Endodermal cell (in vitro differentiated cells): Measurements from ENCODE around the gene DCD. TPM values are rescaled to one million over a fixed set of nuclear protein-coding genes. Genes with fewer than 3 reads are reported as not detected.
A peak's percentile ranks its signal among the peaks of the same experiment; 100 is the strongest.

ENCODE experiments used
- DNase-seq: peaks from one replicate; pipeline ENCODE4 v3.0.0-alpha.2; 2017
- H3K27ac ChIP-seq: 2 replicates; pipeline ENCODE4 v1.5.1; 2013; ENCODE audit warnings: mild to moderate bottlenecking, low read depth, low read length, moderate library complexity
- H3K27me3 ChIP-seq: 2 replicates; pipeline ENCODE4 v1.6.1; 2013; ENCODE audit warnings: mild to moderate bottlenecking, low read length, moderate library complexity; ENCODE audit not compliant: insufficient read depth, control insufficient read depth, poor library complexity, severe bottlenecking
- H3K36me3 ChIP-seq: 2 replicates; pipeline ENCODE4 v1.7.0; 2013; ENCODE audit warnings: mild to moderate bottlenecking, low read length, moderate library complexity; ENCODE audit not compliant: control insufficient read depth, insufficient read depth
- H3K4me1 ChIP-seq: one replicate; pipeline ENCODE4 v1.7.0; 2013; ENCODE audit warnings: low read length; ENCODE audit not compliant: control insufficient read depth, insufficient read depth
- H3K4me3 ChIP-seq: 2 replicates; pipeline ENCODE4 v1.5.1; 2013; ENCODE audit warnings: mild to moderate bottlenecking, low read length, moderate library complexity
- H3K9ac ChIP-seq: 2 replicates; pipeline ENCODE4 v1.6.1; 2013; ENCODE audit warnings: mild to moderate bottlenecking, low read length, moderate library complexity; ENCODE audit not compliant: poor library complexity, severe bottlenecking; ENCODE audit errors: extremely low read depth
- H3K9me3 ChIP-seq: 2 replicates; pipeline ENCODE4 v1.6.1; 2013; ENCODE audit warnings: mild to moderate bottlenecking, low read length, moderate library complexity; ENCODE audit not compliant: control insufficient read depth
- H3K27ac Mint-ChIP-seq: 2 replicates; pipeline ENCODE4 v1.8.0; 2020; ENCODE audit warnings: mixed read lengths
- H3K27me3 Mint-ChIP-seq: 2 replicates; pipeline ENCODE4 v1.8.0; 2021; ENCODE audit warnings: mild to moderate bottlenecking, mixed read lengths; ENCODE audit not compliant: insufficient read depth
- H3K36me3 Mint-ChIP-seq: 2 replicates; pipeline ENCODE4 v1.8.0; 2020; ENCODE audit warnings: low read depth, mixed read lengths
- H3K4me1 Mint-ChIP-seq: 2 replicates; pipeline ENCODE4 v1.8.0; 2020; ENCODE audit warnings: mixed read lengths
- H3K4me3 Mint-ChIP-seq: 2 replicates; pipeline ENCODE4 v1.8.0; 2020; ENCODE audit warnings: mild to moderate bottlenecking, moderate library complexity, mixed read lengths
- H3K9me3 Mint-ChIP-seq: 2 replicates; pipeline ENCODE4 v1.8.0; 2020; ENCODE audit warnings: mild to moderate bottlenecking, mixed read lengths
- CTCF ChIP-seq: fragments of 200-600 bp; sonication (generic); conservative IDR thresholded peaks from 2 replicates; pipeline ENCODE4 v1.5.0; 2021; ENCODE audit warnings: antibody characterized with exemption, mild to moderate bottlenecking
- WGBS, 2 experiments: methylation state at CpG; one replicate each; pipeline versions ENCODE4 v1.1.5 to v1.1.7; 2013; ENCODE audit warnings: missing lambda C conversion rate in 2 of 2, mixed read lengths in 1 of 2; ENCODE audit not compliant: insufficient coverage in 1 of 2, insufficient read length in 1 of 2; 5-methylcytosine and 5-hydroxymethylcytosine counted together
- total RNA-seq, 2 donors: library from RNA; stranded (reverse); fragmentation: NEBNext Ultra II Directional in 1 of 2; extraction: Animal tissue kit (Norgen Biotek cat#: 25700) in 1 of 2; gene quantifications; 2 replicates in 1 of 2; 3 replicates in 1 of 2; pipeline ENCODE4 v1.2.1, GENCODE V29; 2021

DCD gene
- total RNA-seq, 2 donors from 2014 or later = not detected

- Mint-ChIP-seq H3K36me3 (no peaks in the 10 kb centered on the region), H3K9me3 (no peaks in the 10 kb centered on the region), H3K27ac (no peak overlapping the region), H3K4me1 (peaks cover 18% of the 10 kb centered on the region), H3K27me3 (peaks cover 62% of the 10 kb centered on the region), H3K4me3 (no peak overlapping the region)
- peaks cover 31% of the 10 kb centered on the region for H3K27me3 ChIP-seq
- H3K9me3 ChIP-seq = no peaks in the 10 kb centered on the region
- H3K36me3 ChIP-seq = no peaks in the 10 kb centered on the region
- DNase-seq = peak; percentile 96
- no peak overlapping the region for H3K9ac ChIP-seq
- no peak overlapping the region for H3K4me3 ChIP-seq
- peaks cover 8% of the 10 kb centered on the region for H3K4me1 ChIP-seq
- WGBS, 2 experiments = 49 to 63% methylated on average over 2 to 3 of the region's 3 CpGs
- peak; percentile 92 for TF ChIP-seq CTCF
- H3K27ac ChIP-seq = no peak overlapping the region
Observed at GRCh38 chr12:54596526-54596946, 51.6 kb downstream of the DCD start.

- Mint-ChIP-seq H3K36me3 (no peaks in the 10 kb centered on the region), H3K9me3 (no peaks in the 10 kb centered on the region), H3K27ac (no peak overlapping the region), H3K27me3 (peaks cover 65% of the 10 kb centered on the region), H3K4me1 (peaks cover 29% of the 10 kb centered on the region), H3K4me3 (no peak overlapping the region)
- Histone ChIP-seq H3K36me3 (no peaks in the 10 kb centered on the region), H3K27ac (no peak overlapping the region), H3K9me3 (no peaks in the 10 kb centered on the region), H3K9ac (no peak overlapping the region), H3K4me1 (peaks cover 8% of the 10 kb centered on the region), H3K27me3 (peaks cover 37% of the 10 kb centered on the region), H3K4me3 (no peak overlapping the region)
- no peak for DNase-seq
- WGBS, 2 experiments = 81% methylated on average over 2 of the region's 3 CpGs; no CpG with 5 or more reads in 1 of the 2 experiments
- no peak for TF ChIP-seq CTCF
Observed at GRCh38 chr12:54595471-54595870, 52.7 kb downstream of the DCD start.

Other genes starting within 250 kb of the DCD start
- 100 to 1,000 TPM; 189 to 243 TPM for gene ITGA5, start 229.1 kb downstream of the DCD start, total RNA-seq
- not detected for gene GTSF1, start 174.8 kb downstream of the DCD start, total RNA-seq
- 1 to 10 TPM; 2.1 to 2.5 TPM for gene NCKAP1L, start 150.6 kb downstream of the DCD start, total RNA-seq
- 1 to 10 TPM; 1.1 to 1.6 TPM for gene PDE1B, start 98.8 kb downstream of the DCD start, total RNA-seq
- 10 to 100 TPM; 12.5 to 16.1 TPM for gene PPP1R1A, start 59.7 kb downstream of the DCD start, total RNA-seq
- not detected for gene LACRT, start 13.5 kb downstream of the DCD start, total RNA-seq
- gene MUCL1, start 206.2 kb upstream of the DCD start, total RNA-seq = not detected